HG02798 (cell line): ENCODE measurements around the gene TTPAL.

Source experiments
- ATAC-seq: cut with Tn5 transposase; IDR thresholded peaks from one replicate; pipeline ENCODE4 v1.9.1; 2021; ENCODE audit warnings: mild to moderate bottlenecking; ENCODE audit not compliant: unreplicated experiment, poor library complexity

The TTPAL gene

DNA sequence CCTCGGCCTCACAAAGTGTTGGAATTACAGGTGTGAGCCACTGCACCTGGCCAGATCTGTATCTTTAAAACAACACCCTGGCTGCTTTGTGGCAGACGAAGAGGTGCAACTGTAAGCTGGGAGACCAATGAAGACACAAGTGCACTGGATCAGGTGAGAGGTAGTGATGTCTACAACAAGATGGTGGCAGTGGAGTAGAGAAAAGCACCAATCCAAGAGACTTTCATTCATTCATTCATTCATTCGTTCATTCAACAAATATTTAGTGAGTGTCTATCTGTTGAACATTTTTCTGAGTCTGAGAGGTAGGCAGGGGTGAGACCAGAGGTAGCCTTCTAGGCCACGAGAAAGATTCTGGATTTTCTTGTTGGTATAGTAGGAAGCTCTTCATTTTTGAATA lies 36.9 kb upstream of the TTPAL start:
- ATAC-seq = no peak

DNA sequence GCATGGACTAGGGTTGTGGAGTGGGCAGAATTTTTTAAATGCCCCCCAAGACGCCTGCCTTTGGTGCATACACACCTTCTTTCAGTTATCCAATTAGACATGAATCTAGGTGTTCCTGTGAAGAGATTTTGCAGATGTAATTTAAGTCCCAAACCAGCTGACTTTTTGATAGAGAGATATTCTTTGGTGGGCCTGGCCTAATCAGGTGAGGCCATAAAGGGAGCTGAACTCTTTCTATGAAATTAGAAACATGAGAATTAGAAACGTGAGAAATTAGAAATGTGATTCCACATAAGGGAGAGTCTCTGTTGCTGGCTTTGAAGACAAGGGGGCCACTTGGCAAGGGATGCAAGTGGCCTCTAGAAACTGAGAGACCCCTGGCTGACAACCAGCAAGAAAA lies 36.4 kb upstream of the TTPAL start:
- no peak for ATAC-seq

DNA sequence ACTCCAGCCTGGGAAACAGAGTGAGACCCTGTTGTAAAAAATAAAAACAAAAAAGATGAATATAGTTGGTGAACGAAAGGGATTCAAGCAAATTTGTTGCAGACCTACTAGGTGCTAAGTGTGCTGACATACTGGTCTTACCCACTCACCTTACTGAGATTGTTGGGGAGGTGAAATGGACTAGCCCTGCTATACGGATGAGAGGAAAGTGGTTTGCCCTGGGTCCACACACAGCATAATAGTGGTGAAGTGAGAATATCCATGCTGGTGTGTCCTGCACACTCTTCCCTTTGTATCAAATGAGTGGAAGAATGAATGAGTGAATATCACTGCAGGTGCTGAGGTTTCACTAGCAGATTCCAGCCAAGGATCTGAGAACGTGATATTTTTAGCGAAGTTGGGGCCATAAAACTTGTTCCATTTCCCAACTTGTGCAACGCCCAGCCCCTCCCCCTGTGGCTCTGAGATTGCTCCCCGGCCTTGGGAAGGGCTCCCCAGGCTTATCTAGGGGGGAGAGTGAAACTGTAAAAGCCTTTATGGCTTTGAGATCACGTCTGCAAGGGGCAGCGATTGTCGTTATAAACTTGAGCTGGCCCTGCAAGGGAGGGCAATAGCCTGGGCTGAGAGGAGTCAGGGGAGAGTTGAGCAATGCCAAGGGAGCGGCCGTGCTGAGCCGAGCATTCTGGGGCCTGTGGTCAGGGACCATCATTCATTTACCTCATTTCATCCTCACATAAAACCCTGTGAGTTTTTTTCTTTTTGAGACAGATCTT lies 33.2 kb upstream of the TTPAL start:
- ATAC-seq = no peak

DNA sequence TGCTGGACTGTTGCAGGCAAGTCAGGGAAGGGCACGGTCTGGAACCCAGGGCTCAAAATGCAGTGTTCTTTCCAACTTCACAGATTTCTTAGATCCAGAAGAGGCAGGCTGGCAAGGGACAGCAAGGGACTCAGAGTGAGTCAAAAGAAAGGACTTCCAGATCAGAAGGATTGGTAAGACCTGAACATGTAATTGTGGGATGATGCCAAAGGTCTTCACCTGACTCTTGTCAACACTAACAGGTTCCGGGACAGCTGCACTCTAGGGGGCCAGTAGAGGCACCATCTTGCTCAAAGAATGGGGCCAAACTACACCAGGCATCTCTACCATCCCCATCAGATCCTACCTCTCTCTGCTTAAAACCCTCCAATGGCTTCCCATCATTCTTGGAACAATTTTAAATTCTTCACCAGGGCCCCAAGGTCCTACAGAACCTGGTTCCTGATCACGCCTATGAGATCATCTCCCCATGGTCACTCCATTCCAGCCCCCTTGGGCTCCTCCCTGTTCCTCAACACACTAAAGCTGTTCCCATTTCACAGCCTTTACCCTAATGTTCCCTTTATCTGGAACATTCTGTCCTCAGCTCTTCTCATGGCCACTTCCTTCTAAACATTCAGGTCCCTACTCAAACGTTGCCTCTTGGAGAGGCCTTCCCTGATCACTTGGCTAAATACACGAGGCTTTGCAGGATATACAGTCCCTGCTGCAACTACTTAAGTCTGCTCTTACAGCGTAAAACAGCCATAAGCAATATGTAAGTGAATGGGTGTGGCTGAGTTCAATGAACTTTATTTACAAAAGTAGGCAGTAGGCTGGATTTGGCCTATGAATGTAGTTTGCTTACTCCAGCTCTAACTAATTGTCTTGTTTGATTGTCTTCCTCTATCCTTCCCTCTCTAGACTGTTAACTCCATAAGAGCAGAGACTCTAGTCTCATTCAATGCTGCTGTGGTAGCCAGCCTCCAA lies 29.6 kb upstream of the TTPAL start:
- no peak for ATAC-seq

DNA sequence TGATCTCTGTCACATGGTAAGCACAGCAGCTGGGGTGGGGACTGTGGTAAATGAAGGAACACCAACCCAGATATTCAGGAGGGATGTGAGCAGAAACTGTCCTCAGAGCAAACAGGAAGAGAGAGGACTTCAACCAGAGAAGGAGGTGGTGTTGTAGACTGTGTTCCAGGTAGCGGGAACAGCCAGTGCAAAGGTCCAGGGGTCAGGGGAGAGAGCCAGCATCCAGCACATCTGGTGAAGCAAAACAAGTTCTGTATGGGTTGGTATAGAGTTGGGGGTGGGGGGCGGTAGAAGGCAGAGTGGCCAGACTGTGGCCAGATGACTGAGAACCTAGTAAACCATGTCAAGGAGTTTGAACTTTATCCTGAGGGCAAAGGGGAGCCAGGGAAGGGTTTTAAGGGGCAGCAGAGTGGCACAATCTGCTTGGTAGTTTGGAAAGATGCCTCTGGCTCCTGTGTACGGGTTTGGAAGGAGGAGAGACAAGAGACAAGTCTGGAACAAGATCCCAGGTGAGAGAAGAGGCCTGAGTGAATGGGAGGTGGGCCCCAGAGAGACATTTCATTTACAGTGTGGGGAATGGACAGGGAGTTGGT lies 27.8 kb upstream of the TTPAL start:
- ATAC-seq = no peak

DNA sequence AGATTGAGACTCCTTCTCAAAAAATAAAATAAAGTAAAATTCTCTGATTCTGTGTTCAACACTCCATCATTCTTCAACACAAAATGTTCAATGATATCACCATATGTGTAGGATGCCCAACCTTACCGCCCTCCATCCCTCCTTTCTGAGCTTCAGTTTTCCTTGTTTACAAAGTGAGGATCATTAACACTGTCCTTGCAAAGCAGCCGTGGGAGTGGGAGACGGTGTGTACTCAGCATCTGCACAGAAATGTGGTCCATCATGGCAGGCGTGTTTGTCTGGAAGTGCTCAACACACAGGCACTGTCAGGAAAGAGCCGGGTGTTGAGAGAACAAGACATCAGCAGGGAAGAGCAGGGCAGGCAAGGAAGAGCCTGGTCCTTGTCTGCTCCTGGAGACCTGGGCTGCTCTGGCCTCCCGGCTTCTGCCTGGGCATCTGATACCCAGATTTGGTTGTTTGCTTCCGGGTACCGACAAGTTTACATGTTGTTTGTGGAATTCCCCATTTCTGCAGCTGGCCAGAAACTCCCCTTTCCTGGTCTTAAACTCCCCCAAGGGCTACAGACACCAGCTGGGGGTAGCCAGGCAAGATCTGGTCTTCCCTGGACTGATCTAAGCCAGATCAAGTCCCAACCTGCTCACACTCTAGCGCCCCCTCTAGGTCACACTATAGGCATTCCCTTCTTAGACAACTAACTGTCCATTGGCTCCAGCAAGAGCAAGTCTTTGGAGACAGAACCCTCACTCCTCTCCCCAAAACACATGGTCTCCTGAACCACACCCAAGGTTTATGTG lies 26.7 kb upstream of the TTPAL start:
- no peak for ATAC-seq

DNA sequence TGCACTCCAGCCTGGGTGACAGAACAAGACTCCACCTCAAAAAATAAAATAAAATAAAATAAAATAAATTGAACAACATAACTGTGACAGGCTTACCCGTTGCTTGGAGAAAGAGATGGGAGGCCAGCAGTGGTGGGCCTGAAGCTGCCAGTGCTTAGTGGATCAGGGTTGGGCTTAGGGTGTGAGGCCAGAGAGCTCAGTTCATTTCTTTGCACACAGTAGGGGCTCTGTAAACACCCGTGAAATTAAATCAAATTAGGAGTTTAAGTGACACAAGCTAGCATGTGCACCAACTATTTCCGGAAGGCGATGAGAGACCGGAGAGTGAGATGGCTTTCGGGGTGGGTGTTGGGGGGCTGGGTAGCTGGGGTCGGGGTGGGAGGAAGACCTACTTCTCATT lies 25.8 kb upstream of the TTPAL start:
- no peak for ATAC-seq

DNA sequence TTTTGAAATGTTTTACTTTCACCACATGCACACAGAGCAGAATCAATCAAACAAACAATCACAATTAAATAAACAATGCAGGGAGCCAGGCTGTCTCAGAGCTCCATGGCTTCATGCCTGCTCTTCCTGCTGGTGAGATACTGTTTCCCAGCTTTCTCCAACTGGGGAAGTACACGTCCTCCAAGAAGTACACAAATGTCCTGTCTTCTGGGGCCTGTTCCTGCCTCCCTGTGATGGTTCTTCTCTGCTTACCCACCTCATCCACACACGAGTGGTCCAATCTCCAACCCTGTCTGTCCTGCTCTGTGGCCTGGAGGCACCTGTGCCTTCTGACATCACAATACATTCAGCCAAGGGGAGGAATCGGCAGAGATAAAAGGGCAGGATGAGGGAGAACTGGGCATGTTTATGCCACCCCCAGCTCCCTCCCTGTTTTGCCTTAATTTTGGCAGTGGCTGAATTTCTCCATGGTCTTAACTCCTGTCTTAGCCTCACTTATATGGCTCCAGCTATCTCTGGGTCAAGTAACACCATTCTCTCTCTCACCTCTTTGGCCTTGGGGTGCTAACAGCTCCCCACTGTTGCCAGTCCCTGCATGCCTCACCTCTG lies 25.3 kb upstream of the TTPAL start:
- no peak for ATAC-seq

DNA sequence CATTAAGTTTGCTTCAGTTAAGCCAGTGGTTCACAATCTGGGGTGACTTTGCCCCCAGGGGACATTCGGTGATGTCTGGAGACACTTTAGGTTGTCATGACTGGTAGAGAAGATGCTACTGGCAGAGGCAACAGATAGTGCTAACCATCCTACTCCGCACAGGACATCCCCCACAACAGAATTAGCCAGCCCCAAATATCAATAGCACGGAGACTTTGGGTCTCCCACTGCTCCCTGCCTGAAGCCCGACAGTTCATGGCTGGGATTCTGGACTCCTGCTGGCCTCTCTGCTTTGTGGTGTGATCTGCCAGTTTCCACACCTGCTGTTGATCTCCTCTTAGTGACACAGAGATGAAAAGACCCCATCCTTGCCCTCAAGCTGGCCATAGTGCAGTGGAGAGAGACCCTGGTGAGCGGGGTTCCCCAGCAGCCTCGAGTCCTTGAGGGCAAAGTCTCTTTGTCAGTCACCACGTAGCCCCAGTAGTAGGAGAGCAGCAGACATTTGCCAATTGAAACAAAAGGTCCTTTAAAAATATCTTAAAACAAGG lies 24.7 kb upstream of the TTPAL start:
- no peak for ATAC-seq

DNA sequence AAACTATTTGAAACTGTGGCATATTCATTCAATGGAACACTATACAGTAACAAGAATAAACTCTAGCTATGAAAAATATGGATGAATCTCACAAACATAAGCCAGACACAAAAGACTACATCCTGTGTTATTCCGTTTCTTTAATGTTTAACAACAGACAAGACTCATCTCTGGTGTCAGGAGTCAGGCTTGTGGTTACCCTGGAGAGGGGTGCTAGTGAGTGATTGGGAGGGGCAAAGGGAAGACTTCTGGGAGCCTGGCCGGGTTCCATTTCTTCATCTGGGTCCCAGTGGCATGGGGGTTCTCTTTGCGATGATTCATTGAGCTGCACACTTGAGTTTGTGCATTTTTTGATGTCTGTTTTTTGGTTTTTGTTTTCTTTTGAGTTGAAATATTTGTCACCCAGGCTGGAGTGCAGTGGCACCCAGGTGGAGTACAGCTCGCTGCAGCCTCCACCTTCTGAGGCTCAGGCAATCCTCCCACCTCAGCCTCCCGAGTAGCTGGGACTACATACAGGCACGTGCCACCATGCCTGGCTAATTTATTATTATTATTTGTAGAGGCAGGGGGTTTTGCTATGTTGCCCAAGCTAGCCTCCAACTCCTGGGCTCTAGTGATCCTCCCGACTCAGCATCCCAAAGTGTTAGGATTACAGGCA lies 21.2 kb upstream of the TTPAL start:
- no peak for ATAC-seq

DNA sequence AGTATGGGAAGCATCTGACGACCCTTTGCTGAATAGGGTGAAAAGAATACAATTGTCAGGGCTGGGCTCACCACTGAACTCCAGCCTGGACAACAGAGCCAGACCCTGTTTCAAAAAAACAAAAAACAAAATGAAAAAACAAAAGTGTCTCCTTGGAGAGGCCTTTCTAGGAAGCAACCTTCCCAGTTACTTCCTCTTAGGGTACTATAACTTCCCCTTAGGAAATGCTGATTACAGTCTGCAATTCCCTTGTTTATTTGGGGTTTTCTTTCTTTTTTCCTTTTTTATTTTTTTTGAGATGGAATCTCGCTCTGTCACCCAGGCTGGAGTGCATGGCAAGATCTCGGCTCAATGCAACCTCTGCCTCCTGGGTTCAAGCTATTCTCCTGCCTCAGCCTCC lies 20.5 kb upstream of the TTPAL start:
- no peak for ATAC-seq

DNA sequence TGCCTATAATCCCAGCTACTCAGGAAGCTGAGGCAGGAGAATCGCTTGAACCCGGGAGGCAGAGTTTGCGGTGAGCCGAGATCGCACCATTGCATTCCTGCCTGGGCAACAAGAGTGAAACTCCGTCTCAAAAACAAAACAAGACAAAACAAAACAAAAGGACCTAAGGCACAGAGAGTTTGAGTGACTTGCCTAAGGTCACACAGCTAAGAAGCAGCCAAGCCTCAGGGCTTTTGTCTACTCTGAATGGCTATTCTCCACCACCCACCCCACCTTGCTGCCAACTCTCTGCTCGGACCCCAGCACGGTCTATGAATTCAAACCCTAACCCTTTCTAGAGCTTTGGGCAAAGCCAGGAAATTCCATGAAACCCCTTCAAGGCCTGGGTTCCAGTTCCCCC lies 19.1 kb upstream of the TTPAL start:
- no peak for ATAC-seq

DNA sequence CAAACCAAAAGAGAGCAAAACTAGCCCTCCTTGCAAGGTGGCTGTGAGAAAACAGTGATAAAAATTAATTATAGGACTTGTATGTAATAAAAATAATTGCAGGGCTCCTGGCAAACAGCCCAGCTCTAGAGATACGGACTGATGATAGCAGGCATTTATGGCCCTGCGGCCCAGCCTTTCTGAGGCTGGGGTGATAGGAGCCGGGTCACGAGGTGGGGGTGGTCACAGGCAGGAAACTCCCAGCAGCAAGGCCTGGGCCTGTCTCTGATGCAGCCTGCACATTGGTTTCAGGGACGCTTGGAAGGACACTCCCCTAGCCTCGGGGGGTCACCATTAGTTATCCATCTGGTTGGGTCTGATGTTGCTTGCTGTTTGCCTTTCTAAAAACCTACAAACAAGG lies 18.7 kb upstream of the TTPAL start:
- ATAC-seq = no peak

DNA sequence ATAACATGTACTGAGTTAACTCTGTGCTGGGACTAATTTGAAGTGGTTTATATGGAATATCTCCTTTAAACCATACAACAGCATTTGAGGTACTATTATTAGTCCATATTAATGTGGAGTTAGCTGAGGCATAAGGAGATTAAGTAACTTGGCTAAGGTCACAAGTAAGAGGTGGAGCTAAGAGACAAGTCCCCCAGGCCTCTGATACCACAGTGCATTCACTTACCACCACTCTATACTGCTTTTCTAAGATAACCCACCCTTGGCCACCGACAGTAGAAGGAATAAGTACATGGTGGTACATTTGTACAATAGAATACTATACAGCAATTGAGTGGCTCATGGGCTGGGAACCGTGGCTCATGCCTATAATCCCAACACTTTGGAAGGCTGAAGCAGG lies 16.4 kb upstream of the TTPAL start:
- ATAC-seq = no peak

DNA sequence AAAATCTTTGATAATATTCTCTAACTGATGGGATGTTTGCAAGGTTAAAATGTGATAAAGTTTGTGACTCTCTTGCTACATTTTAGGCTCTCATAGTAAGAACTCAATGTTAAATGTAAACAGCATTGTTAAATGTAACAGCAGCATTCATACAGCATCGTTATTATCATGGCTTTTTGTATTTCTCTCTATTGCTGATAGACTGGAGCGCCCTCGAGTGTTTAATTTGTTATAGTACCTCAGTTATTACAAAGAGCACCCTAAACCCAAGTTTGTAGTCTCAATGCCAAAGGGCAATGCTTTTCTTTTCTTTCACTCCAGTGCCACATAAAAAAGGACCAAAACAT lies 14.9 kb upstream of the TTPAL start:
- no peak for ATAC-seq

DNA sequence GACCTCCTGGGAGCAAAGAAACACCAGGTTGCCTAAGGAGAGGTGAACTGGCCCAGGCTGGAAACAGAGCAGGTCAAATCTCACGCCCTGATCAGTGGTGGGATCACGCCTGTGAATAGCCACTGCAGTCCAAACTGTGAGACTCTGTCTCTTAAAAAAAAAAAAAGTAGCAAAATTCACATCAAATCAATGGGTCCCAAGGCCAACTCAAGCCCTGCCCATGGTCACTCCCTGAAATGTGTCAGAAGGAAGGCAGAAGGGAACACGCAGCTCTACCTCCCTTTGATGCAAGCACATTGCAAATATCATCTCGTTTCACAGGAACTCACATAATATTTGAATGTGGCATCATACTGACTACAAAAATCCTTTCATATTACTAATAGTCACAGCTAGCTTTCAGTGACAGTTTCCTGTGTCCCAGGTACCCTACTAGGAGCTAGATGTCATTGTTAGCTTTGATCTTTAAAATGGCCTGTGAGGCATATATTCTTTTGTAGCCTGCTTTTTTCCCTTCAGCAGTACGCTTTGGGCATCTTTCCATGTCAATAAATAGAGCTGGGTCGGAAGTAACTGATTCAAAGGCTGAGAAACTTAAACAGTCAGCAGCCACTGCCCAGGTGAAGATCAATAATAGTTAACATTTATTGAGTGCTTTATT lies 14.4 kb upstream of the TTPAL start:
- ATAC-seq = no peak

DNA sequence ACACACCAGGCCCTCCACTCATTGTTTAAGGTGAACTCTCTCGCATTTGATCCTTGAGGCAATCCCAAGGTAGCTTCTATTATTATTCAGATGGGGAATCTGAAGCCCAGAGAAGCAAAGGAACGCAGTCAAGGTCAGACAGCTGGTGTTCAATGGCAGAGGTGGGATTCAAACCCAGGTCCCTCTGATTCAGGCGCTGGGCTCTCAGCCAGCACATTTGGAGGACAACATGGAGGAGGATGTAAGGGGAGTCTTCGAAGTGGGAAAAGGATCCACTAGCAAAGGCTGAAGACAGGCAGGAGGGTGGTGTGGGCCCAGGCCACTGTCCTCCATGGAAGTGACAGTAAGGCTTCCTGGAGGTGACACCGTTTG lies 13.9 kb upstream of the TTPAL start:
- ATAC-seq = no peak

DNA sequence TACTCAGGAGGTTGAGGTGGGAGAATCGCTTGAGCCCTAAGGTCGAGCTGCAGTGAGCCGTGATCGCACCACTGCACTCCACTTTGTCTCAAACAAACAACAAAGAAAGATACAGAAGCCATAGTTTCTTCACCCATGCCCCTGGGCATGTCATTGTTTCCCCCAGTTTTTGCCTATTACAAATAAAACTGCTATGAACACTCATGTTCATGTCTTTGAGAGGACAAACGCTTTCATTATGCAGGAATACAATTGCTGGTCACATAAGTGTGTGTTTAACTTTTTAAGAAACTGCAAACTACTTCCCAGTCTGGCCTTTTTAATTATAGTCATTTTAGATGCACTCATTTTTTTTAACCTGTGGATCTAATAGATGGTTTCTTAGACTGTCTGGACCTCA lies 12.2 kb upstream of the TTPAL start:
- no peak for ATAC-seq

DNA sequence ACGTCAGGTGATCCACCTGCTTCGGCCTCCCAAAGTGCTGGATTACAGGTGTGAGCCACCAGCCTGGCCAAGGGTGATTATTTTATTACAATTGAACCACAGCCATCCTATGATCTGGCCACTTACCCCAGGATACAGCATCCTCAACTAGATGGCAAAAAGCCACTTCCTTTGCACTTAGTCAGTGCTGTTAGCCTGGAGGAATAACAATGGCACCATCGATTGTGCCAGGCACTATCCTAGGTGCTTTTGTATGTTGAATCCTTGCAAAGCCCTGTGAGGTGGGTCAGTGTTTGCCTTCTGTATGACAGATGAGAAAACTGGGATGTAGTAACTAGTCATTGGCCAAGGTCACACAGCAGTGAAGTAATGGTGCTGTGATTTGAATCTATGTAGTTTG lies 11.2 kb upstream of the TTPAL start:
- no peak for ATAC-seq
